ENCODE measurements around the gene CXCR3. TPM values are rescaled to one million over a fixed set of nuclear protein-coding genes. Genes with fewer than 3 reads are reported as not detected.

Gene CXCR3
- total RNA-seq (under 1 TPM in 5 of 7 donors, not detected in 2; 0.12 to 0.34 (median 0.20) TPM), polyA plus RNA-seq (under 1 TPM in 1 of 2 donors, not detected in 1; 0.08 TPM)
- long read RNA-seq, donor 1, result 0 reads
- long read RNA-seq, donor 2, result 0 reads
- long read RNA-seq, donor 3, result 0 reads

GRCh38 chrX:71618303-71618721 is at the start of gene CXCR3:
CXCR3 (minus strand) TSS chrX:71618511; CDS start chrX:71618449, 62 bp downstream.
- TF ChIP-seq EP300 (IDR thresholded peaks at IDR 0.05) (no peak), POLR2A (IDR thresholded peaks at IDR 0.05) (no peak)
- Histone ChIP-seq H3K9me3 (no peaks in the 10 kb centered on the region), H3K36me3 (no peaks in the 10 kb centered on the region), H3K4me3 (no peak within 1 kb of the TSS), H3K4me1 (ENCODE audit: insufficient read depth) (no peaks in the 10 kb centered on the region), H3K27me3 (no peaks in the 10 kb centered on the region), H3K27ac (no peak within 1 kb of the TSS)
- intact Hi-C loops (cut with DNase I), result no loop called here
- DNase-seq, result no peak
- 54 to 69% (median 64%) methylated on average over 4 of the region's 4 CpGs for WGBS, 3 donors

GRCh38 chrX:71667328-71668247 is 49.3 kb upstream of the CXCR3 start, which contains the start of gene LOC101059915:
LOC101059915 (plus strand) TSS chrX:71667546.
- Histone ChIP-seq H3K27me3 (no peaks in the 10 kb centered on the region), H3K4me1 (ENCODE audit: insufficient read depth) (no peaks in the 10 kb centered on the region), H3K36me3 (no peaks in the 10 kb centered on the region), H3K27ac (no peak within 1 kb of the TSS), H3K4me3 (no peak within 1 kb of the TSS), H3K9me3 (no peaks in the 10 kb centered on the region)
- WGBS, 3 donors, result 92 to 95% (median 92%) methylated on average over 50 of the region's 50 CpGs
- intact Hi-C loops (cut with DNase I), result no loop called here
- no peak for DNase-seq
- TF ChIP-seq EP300 (IDR thresholded peaks at IDR 0.05), result no peak
- TF ChIP-seq POLR2A (IDR thresholded peaks at IDR 0.05), result no peak
- TF ChIP-seq CTCF (IDR thresholded peaks at IDR 0.05), result no peak

GRCh38 chrX:71666240-71667223 is 48.2 kb upstream of the CXCR3 start:
- Histone ChIP-seq H3K27me3 (no peaks in the 10 kb centered on the region), H3K4me3 (no peak overlapping the region), H3K27ac (no peak overlapping the region), H3K4me1 (ENCODE audit: insufficient read depth) (no peaks in the 10 kb centered on the region), H3K9me3 (no peaks in the 10 kb centered on the region), H3K36me3 (no peaks in the 10 kb centered on the region)
- intact Hi-C loops (cut with DNase I), result no loop called here
- DNase-seq, result no peak
- WGBS, 3 donors, result 90 to 93% (median 91%) methylated on average over 45 to 48 of the region's 48 CpGs
- no peak for TF ChIP-seq EP300 (IDR thresholded peaks at IDR 0.05)
- no peak for TF ChIP-seq POLR2A (IDR thresholded peaks at IDR 0.05)
- TF ChIP-seq CTCF (IDR thresholded peaks at IDR 0.05), result no peak

GRCh38 chrX:71665747-71666146 is 47.4 kb upstream of the CXCR3 start:
- Histone ChIP-seq H3K4me1 (ENCODE audit: insufficient read depth) (no peaks in the 10 kb centered on the region), H3K27me3 (no peaks in the 10 kb centered on the region), H3K36me3 (no peaks in the 10 kb centered on the region), H3K27ac (no peak overlapping the region), H3K9me3 (no peaks in the 10 kb centered on the region), H3K4me3 (no peak overlapping the region)
- intact Hi-C loops (cut with DNase I), result no loop called here
- 77 to 81% (median 78%) methylated on average over 10 of the region's 10 CpGs for WGBS, 3 donors
- no peak for DNase-seq
- TF ChIP-seq EP300 (IDR thresholded peaks at IDR 0.05) (no peak), POLR2A (IDR thresholded peaks at IDR 0.05) (no peak)

Data from ovary (tissue), 10 donors.